K562 (cell line): ENCODE measurements around the gene BCO2. TPM values are rescaled to one million over a fixed set of nuclear protein-coding genes. Genes with fewer than 3 reads are reported as not detected.
"Not testable (repeated sequence)": the region's sequence is repeated elsewhere in the genome, so short reads cannot be mapped to it uniquely, and the experiment has no call there.

Experiments
- ATAC-seq: fragments of 200-7000 bp; cut with Tn5 transposase; 3 replicates; pipeline ENCODE4 v1.9.1; 2020; ENCODE audit warnings: moderate library complexity
- BruUV-seq: library from RNA; stranded (reverse); fragments of 400-500 nt; replicated peaks from 2 replicates; lab custom pipeline; 2021; lab: Mats Ljungman, UMichigan
- CTCF ChIA-PET: fragments of 300-600 bp; formaldehyde crosslinking; extraction: SDS; loops from one replicate; lab custom pipeline; 2021; ENCODE audit warnings: low intra/inter-chr PET ratio; lab: Yijun Ruan, JAX
- POLR2A ChIA-PET: fragments of 300-600, 350-650 bp; sonication (Branson Sonifier 250); formaldehyde crosslinking; extraction: SDS; loops from one replicate; lab custom pipeline; 2021; ENCODE audit warnings: antibody characterized with exemption, inconsistent platforms; lab: Yijun Ruan, JAX
- DNase-seq, 4 experiments: peaks; one replicate each; pipeline versions ENCODE4 v3.0.0 to v3.0.0-alpha.2; 2011 to 2018; ENCODE audit warnings: low spot score in 3 of 4, mixed read lengths in 3 of 4; ENCODE audit errors: extremely low read depth in 1 of 4
- FAIRE-seq: peaks from 2 replicates; lab custom pipeline; 2011; peaks lifted over from hg19 to GRCh38; lab: Jason Lieb, UNC
- H2AFZ ChIP-seq: 2 replicates; pipeline ENCODE4 v1.6.0; 2011; ENCODE audit warnings: low read depth, low read length, control low read depth, inconsistent platforms
- H3K27ac ChIP-seq: fragments of 200-600 bp; 3 replicates; pipeline ENCODE4 v1.8.0; 2011; ENCODE audit warnings: low read depth, mild to moderate bottlenecking, control low read depth, inconsistent platforms, low read length, moderate library complexity, mixed read lengths; ENCODE audit errors: extremely low read depth
- H3K27me3 ChIP-seq, 2 experiments: fragments of 300-600 bp in 1 of 2; 2 replicates in 1 of 2; 3 replicates in 1 of 2; pipeline versions ENCODE4 v1.6.0 to v1.8.0; 2011; ENCODE audit warnings: inconsistent platforms in 2 of 2, low read length in 2 of 2, mild to moderate bottlenecking in 1 of 2, mixed read lengths in 1 of 2, moderate library complexity in 1 of 2; ENCODE audit not compliant: control insufficient read depth in 2 of 2, insufficient read depth in 2 of 2
- H3K36me3 ChIP-seq: fragments of 300-600 bp; 3 replicates; pipeline ENCODE4 v1.8.0; 2011; ENCODE audit warnings: mild to moderate bottlenecking, low read length, inconsistent platforms; ENCODE audit not compliant: control insufficient read depth, insufficient read depth
- H3K4me1 ChIP-seq, 2 experiments: fragments of 200-600 bp in 1 of 2; replicated peaks in 1 of 2; 2 replicates in 1 of 2; 3 replicates in 1 of 2; pipeline versions ENCODE4 v1.5.1 to v1.8.0; 2011; ENCODE audit warnings: inconsistent platforms in 2 of 2, low read length in 2 of 2, mild to moderate bottlenecking in 1 of 2, mixed read lengths in 1 of 2, moderate library complexity in 1 of 2; ENCODE audit not compliant: control insufficient read depth in 2 of 2, insufficient read depth in 2 of 2
- H3K4me2 ChIP-seq: 2 replicates; pipeline ENCODE4 v1.6.1; 2011; ENCODE audit warnings: low read length, control low read depth, inconsistent platforms, mixed read lengths; ENCODE audit not compliant: insufficient read depth
- H3K4me3 ChIP-seq: fragments of 200-600 bp; sonication (generic), shearing (Covaris generic); 2 replicates; pipeline ENCODE4 v1.5.1; 2016; ENCODE audit warnings: control low read depth, inconsistent platforms
- H3K79me2 ChIP-seq: fragments of 200-600 bp; 3 replicates; pipeline ENCODE4 v1.8.0; 2011; ENCODE audit warnings: low read length, inconsistent platforms; ENCODE audit not compliant: control insufficient read depth, insufficient read depth
- H3K9ac ChIP-seq, 2 experiments: 2 replicates each; pipeline versions ENCODE4 v1.6.0 to v1.6.1; 2011; ENCODE audit warnings: low read depth in 2 of 2, low read length in 2 of 2, control low read depth in 1 of 2, inconsistent platforms in 1 of 2, mild to moderate bottlenecking in 1 of 2, mixed read lengths in 1 of 2; ENCODE audit not compliant: insufficient read depth in 1 of 2
- H3K9me1 ChIP-seq: one replicate; pipeline ENCODE4 v1.6.0; 2011; ENCODE audit warnings: inconsistent platforms, mild to moderate bottlenecking, low read length, moderate library complexity; ENCODE audit not compliant: control insufficient read depth, insufficient read depth
- H3K9me3 ChIP-seq: replicated peaks from 2 replicates; pipeline ENCODE4 v1.5.1; 2011; ENCODE audit warnings: low read depth, low read length, inconsistent platforms; ENCODE audit not compliant: control insufficient read depth, insufficient read depth
- H4K20me1 ChIP-seq: replicated peaks from 2 replicates; pipeline ENCODE4 v1.6.1; 2011; ENCODE audit warnings: low read length, inconsistent platforms, mixed read lengths; ENCODE audit not compliant: control insufficient read depth, insufficient read depth
- C11orf30 ChIP-seq: fragments of 450-650 bp; IDR thresholded peaks from 2 replicates; pipeline ENCODE4 v1.6.1; 2016; ENCODE audit warnings: low read depth, mild to moderate bottlenecking
- MAFG ChIP-seq: fragments of 450-650 bp; conservative IDR thresholded peaks from 2 replicates; pipeline ENCODE4 v1.6.1; 2016; ENCODE audit warnings: missing genetic modification characterization, missing compliant biosample characterization
- NFE2 ChIP-seq: IDR thresholded peaks from 2 replicates; pipeline ENCODE4 v1.6.1; 2014; ENCODE audit warnings: antibody characterized with exemption, low read depth
- ZNF316 ChIP-seq: fragments of 450-650 bp; IDR thresholded peaks from 2 replicates; pipeline ENCODE4 v1.6.1; 2016
- ZNF384 ChIP-seq: IDR thresholded peaks from 2 replicates; pipeline ENCODE4 v1.6.1; 2012; ENCODE audit warnings: low read depth, low read length, improper control_type of control experiment
- WGBS: fragments of 100-300 bp; shearing (Covaris generic); methylation state at CpG from one replicate; pipeline ENCODE4 v1.1.6; 2016; ENCODE audit warnings: low coverage, mixed read lengths; ENCODE audit not compliant: insufficient coverage; ENCODE audit errors: missing lambda C conversion rate; 5-methylcytosine and 5-hydroxymethylcytosine counted together
- in situ Hi-C: fragments of 300-500 bp; cut with MboI; formaldehyde crosslinking; loops from 4 replicates; pipeline ENCODE4 v1.15.0; 2018; ENCODE audit warnings: inconsistent platforms, mixed read lengths
- intact Hi-C: fragments of 100-400 bp; cut with micrococcal nuclease; formaldehyde crosslinking; loops from 2 replicates; pipeline ENCODE4 v1.14.2; 2022
- polyA plus RNA-seq, 8 experiments: library from polyadenylated mRNA; depleted of rRNA in 4 of 8; stranded (reverse) in 5 of 8; unstranded in 3 of 8; fragments of >200 nt; fragmentation: Nextera tagmentation in 2 of 8; fragmentation: Illumina TruSeq in 1 of 8; extraction: Ambion mirVana in 2 of 8; extraction: Trizol in 1 of 8; gene quantifications; 2 replicates each; pipeline versions ENCODE4 v1.2.1 to v1.2.3, GENCODE V29; 2011 to 2014; ENCODE audit warnings: inconsistent platforms in 1 of 8, missing spikeins in 1 of 8
- total RNA-seq, 7 experiments: library from RNA; depleted of rRNA in 6 of 7; stranded (reverse); fragments of >200 nt in 6 of 7; fragmentation: Illumina TruSeq in 2 of 7; extraction: Trizol in 2 of 7; gene quantifications; 2 replicates each; pipeline versions ENCODE4 v1.2.1 to v1.2.3, GENCODE V29; 2011 to 2021; ENCODE audit warnings: low replicate concordance in 1 of 7
- TF ChIP-seq, protein P1 (sequence below): fragments of 450-650 bp; IDR thresholded peaks from 2 replicates; pipeline ENCODE4 v1.6.1; 2018; ENCODE audit not compliant: partially characterized antibody
- TF ChIP-seq, protein P2 (sequence below): fragments of 450-650 bp; conservative IDR thresholded peaks from 2 replicates; pipeline ENCODE4 v1.6.1; 2016; ENCODE audit warnings: missing genetic modification characterization, low read depth, mild to moderate bottlenecking, missing compliant biosample characterization, moderate library complexity

The BCO2 gene
- total and polyA plus RNA-seq, 9 of the 15 experiments (the other 6 are each of a cell fraction or from before 2014, with no cell fraction given) = 0.21 to 1.0 (median 0.47) TPM; not detected in 1

DNA sequence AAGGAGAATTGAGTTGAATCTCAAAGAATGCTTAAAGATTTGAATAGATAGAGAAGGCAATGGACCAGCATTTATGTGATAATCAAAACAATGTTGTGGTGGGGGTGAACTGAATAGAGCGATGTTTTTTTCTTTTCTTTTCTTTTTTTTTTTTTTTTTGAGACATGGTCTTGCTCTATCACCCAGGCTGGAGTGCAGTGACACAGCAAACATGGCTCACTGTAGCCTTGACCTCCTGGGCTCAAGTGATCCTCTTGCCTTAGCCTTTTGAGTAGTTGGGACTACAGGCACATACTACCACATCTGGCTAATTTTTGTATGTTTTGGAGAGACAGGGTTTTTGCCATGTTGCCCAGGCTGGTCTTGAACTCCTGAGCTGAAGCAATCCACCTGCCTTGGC is 13.1 kb upstream of the BCO2 start:
- H3K4me1 ChIP-seq, intact Hi-C loops, H4K20me1 ChIP-seq, CTCF ChIA-PET, FAIRE-seq, H3K4me2 ChIP-seq, H3K9ac ChIP-seq, POLR2A ChIA-PET, BruUV-seq, H3K9me3 ChIP-seq, in situ Hi-C loops, H3K9me1 ChIP-seq, H3K27me3 ChIP-seq, H3K79me2 ChIP-seq, H3K4me3 ChIP-seq, H3K27ac ChIP-seq, H2AFZ ChIP-seq, H3K36me3 ChIP-seq: not testable (repeated sequence)
- TF ChIP-seq ZNF384 (0 out of 2 replicates have a peak, but pooled peaks have one; percentile 4), MAFG (tag) (peak; percentile 63), NFE2 (peak; percentile 56; the same call in 1 of the 2 replicates), C11orf30 (peak; percentile 42; the same call in 1 of the 2 replicates), ZNF316 (peak; percentile 60)
- TF ChIP-seq, protein P1, sequence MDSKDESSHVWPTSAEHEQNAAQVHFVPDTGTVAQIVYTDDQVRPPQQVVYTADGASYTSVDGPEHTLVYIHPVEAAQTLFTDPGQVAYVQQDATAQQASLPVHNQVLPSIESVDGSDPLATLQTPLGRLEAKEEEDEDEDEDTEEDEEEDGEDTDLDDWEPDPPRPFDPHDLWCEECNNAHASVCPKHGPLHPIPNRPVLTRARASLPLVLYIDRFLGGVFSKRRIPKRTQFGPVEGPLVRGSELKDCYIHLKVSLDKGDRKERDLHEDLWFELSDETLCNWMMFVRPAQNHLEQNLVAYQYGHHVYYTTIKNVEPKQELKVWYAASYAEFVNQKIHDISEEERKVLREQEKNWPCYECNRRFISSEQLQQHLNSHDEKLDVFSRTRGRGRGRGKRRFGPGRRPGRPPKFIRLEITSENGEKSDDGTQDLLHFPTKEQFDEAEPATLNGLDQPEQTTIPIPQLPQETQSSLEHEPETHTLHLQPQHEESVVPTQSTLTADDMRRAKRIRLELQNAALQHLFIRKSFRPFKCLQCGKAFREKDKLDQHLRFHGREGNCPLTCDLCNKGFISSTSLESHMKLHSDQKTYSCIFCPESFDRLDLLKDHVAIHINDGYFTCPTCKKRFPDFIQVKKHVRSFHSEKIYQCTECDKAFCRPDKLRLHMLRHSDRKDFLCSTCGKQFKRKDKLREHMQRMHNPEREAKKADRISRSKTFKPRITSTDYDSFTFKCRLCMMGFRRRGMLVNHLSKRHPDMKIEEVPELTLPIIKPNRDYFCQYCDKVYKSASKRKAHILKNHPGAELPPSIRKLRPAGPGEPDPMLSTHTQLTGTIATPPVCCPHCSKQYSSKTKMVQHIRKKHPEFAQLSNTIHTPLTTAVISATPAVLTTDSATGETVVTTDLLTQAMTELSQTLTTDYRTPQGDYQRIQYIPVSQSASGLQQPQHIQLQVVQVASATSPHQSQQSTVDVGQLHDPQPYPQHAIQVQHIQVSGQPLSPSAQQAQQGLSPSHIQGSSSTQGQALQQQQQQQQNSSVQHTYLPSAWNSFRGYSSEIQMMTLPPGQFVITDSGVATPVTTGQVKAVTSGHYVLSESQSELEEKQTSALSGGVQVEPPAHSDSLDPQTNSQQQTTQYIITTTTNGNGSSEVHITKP = peak; percentile 46
- TF ChIP-seq, protein P2, sequence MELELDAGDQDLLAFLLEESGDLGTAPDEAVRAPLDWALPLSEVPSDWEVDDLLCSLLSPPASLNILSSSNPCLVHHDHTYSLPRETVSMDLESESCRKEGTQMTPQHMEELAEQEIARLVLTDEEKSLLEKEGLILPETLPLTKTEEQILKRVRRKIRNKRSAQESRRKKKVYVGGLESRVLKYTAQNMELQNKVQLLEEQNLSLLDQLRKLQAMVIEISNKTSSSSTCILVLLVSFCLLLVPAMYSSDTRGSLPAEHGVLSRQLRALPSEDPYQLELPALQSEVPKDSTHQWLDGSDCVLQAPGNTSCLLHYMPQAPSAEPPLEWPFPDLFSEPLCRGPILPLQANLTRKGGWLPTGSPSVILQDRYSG = 0 out of 2 replicates have a peak, but pooled peaks have one; percentile 49
- DNase-seq (peak in 1 of 4 experiments; percentile 31), ATAC-seq (peak; percentile 61)
- WGBS = 22% methylated on average over 1 of the region's 1 CpG
